ENCODE data around the gene UBE3C.

UBE3C gene

DNA sequence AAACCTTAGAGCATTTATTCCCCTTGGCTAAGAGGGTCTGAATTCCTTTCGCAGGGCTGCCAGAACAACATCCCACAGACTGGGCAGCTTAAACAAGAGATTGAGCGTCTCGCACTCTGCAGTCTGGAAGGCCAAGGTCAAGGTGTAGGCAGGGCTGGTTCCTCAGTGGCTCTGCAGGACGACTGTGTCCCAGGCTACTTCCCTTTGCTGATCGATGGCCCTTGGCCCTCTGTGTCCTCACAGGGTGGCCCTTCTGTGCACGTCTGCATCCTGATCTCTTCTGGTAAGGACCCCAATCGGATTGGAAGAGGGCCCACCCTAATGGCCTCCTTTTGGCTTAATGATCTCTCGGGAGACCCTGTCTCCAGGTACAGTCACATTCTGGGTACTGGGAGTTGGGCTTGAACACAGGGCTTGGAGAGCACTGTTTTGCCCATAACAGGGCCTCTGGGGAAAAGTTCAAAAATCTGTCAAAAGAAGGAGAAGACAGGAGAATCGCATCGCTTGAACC, 162.9 kb downstream of the UBE3C start:
- ChIA-PET CTCF (interaction anchor here (0.7 kb wide), 1 partner anchor 63 kb away, joined by 4 read pairs; no protein-coding TSS in a partner anchor), POLR2A (no interaction called here)
- TF ChIP-seq NFRKB (IDR thresholded peaks at IDR 0.05) (no peak), HDGF (IDR thresholded peaks at IDR 0.05; ENCODE audit: borderline replicate concordance) (no peak), LEF1 (IDR thresholded peaks at IDR 0.05; ENCODE audit: borderline replicate concordance) (no peak), FOXM1 (IDR thresholded peaks at IDR 0.05; ENCODE audit: borderline replicate concordance) (no peak), ARNT (IDR thresholded peaks at IDR 0.05) (no peak), TARDBP (IDR thresholded peaks at IDR 0.05) (no peak), FOXK2 (IDR thresholded peaks at IDR 0.05) (no peak), L3MBTL2 (conservative IDR thresholded peaks at IDR 0.05) (no peak), FOXA1 (IDR thresholded peaks at IDR 0.05) (no peak), CTBP1 (IDR thresholded peaks at IDR 0.05; ENCODE audit: borderline replicate concordance) (no peak)
- DNase-seq (ENCODE audit: extremely low spot score) = no peak

DNA sequence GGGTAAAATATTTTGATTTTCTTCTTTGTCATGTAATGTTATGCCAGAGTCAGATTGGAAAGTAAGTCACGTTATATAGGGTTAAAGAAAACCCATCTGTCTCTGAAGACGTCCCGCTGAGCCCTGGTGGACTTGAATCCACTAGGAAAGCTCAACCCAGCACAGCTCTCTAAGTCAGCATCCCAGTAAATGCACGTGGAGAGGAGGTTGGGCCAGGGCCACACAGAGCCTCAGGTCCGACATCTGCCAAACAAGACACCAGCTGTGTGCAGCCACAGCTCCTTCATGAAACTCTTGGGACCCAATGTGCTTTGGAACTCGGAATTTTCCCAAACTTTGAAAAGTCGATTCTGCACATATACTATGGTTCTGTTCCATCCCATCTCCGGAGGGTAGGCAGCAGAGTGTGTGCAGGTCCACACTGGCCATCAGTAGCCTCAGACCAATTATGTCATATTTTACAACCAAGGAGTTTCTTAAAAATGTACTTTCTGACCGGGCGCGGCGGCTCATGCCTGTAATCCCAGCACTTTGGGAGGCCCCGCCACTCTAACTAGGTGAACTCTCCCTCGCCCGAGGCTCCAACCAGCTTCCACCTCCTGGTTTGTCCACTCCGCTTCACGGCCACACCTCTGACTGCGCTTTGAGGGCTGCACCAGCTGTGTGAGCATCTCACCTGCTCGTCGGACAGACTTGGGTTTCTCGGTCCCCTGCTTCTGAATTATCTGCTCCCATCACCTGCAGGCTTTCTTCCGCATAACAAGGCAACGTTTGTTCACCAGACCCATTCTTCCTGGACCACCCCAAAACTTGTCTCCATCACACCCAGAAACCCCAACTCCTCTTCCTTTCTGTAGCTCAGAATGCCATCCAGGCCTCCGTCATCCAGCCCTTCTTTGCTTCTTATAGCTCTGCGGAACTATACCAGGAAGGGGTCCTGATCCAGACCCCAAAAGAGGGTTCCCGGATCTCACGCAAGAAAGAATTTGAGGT, 168.4 kb downstream of the UBE3C start:
- ChIA-PET CTCF (no interaction called here), POLR2A (no interaction called here)
- DNase-seq (ENCODE audit: extremely low spot score) = no peak

DNA sequence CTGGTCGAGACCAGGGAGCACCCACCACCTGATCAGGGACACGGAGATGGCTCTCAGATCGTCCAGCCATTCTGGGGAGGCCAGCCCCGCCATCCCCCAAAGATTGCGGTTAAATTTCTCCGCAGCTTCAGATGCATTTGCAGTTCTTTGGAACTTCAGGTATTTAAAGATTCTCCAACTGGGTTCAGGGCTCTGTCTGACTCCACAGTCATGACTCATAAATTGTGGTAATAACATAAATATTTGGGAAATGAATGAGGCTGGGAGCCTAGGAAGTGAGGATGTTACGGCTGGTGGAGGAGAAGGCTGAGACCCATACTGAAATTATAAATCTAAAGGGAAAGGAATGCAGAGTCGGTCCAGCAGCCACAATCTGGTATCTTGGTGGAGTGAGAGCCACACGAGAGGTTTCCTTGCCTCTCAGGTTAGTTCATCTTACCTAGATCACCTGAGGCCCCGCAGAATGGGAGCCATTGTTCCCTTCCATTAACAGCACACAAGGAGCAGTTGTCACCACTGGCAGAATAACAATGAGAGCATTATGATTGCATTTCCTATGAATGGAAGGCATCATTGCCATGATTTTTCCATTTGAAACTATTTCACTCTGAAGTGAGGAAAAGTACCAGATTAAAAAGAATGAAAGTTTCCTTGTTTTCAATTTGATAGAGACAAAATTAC, 171.4 kb downstream of the UBE3C start:
- TF ChIP-seq, protein P1, sequence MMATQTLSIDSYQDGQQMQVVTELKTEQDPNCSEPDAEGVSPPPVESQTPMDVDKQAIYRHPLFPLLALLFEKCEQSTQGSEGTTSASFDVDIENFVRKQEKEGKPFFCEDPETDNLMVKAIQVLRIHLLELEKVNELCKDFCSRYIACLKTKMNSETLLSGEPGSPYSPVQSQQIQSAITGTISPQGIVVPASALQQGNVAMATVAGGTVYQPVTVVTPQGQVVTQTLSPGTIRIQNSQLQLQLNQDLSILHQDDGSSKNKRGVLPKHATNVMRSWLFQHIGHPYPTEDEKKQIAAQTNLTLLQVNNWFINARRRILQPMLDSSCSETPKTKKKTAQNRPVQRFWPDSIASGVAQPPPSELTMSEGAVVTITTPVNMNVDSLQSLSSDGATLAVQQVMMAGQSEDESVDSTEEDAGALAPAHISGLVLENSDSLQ (IDR thresholded peaks at IDR 0.05) = no peak
- TF ChIP-seq SUZ12 (IDR thresholded peaks at IDR 0.05) = no peak
- no peak for TF ChIP-seq ARNT (IDR thresholded peaks at IDR 0.05)
- no peak for TF ChIP-seq BHLHE40 (IDR thresholded peaks at IDR 0.05; ENCODE audit: borderline replicate concordance)
- TF ChIP-seq FOXM1 (IDR thresholded peaks at IDR 0.05; ENCODE audit: borderline replicate concordance) = no peak
- TF ChIP-seq FOXA1 (IDR thresholded peaks at IDR 0.05) = no peak
- TF ChIP-seq ELF4 (IDR thresholded peaks at IDR 0.05) = no peak
- no peak for TF ChIP-seq TARDBP (IDR thresholded peaks at IDR 0.05)
- no peak for TF ChIP-seq HDGF (IDR thresholded peaks at IDR 0.05; ENCODE audit: borderline replicate concordance)
- no peak for TF ChIP-seq FOXK2 (IDR thresholded peaks at IDR 0.05)
- no peak for TF ChIP-seq LEF1 (IDR thresholded peaks at IDR 0.05; ENCODE audit: borderline replicate concordance)
- no peak for TF ChIP-seq ZNF384 (IDR thresholded peaks at IDR 0.05)
- no peak for TF ChIP-seq SP1 (IDR thresholded peaks at IDR 0.05)
- TF ChIP-seq NFRKB (IDR thresholded peaks at IDR 0.05) = no peak
- no peak for TF ChIP-seq L3MBTL2 (conservative IDR thresholded peaks at IDR 0.05)
- no peak for TF ChIP-seq CTBP1 (IDR thresholded peaks at IDR 0.05; ENCODE audit: borderline replicate concordance)
- CTCF ChIA-PET = no interaction called here
- POLR2A ChIA-PET = no interaction called here
- no peak for DNase-seq (ENCODE audit: extremely low spot score)

More for the DNA sequence above, 168.4 kb downstream of the UBE3C start:
- TF ChIP-seq FOXK2 (IDR thresholded peaks at IDR 0.05) = no peak
- no peak for TF ChIP-seq TARDBP (IDR thresholded peaks at IDR 0.05)
- no peak for TF ChIP-seq FOXM1 (IDR thresholded peaks at IDR 0.05; ENCODE audit: borderline replicate concordance)
- TF ChIP-seq SUZ12 (IDR thresholded peaks at IDR 0.05) = no peak
- no peak for TF ChIP-seq ZNF384 (IDR thresholded peaks at IDR 0.05)

DNA sequence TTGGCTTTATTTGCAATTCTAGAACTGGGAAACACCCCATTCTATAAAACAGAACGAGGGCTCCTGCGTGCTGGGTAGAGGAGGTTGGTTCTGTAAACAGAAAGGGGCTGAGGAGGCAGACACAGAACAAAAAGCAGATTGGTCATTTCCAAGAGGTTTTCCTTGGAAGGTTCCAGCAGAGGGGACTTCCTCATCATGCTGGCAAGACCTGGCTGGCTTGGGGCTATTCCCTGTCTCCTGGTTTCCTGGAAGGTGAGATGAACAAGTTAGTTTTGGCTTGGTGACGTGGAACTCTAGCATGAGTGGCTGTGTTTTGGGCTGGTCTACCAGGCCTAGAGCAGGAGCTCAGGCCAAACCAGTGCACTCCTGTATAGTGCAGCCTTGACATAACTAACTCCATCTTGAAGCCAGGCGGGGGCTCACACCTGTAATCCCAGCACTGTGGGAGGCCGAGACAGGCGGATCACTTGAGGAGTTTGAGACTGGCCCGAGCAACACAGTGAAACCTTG, 172.0 kb downstream of the UBE3C start:
- TF ChIP-seq FOXM1 (IDR thresholded peaks at IDR 0.05; ENCODE audit: borderline replicate concordance) (no peak), ARNT (IDR thresholded peaks at IDR 0.05) (no peak), BHLHE40 (IDR thresholded peaks at IDR 0.05; ENCODE audit: borderline replicate concordance) (no peak), TARDBP (IDR thresholded peaks at IDR 0.05) (no peak), L3MBTL2 (conservative IDR thresholded peaks at IDR 0.05) (no peak), CTBP1 (IDR thresholded peaks at IDR 0.05; ENCODE audit: borderline replicate concordance) (no peak), ZNF384 (IDR thresholded peaks at IDR 0.05) (no peak), SUZ12 (IDR thresholded peaks at IDR 0.05) (no peak), LEF1 (IDR thresholded peaks at IDR 0.05; ENCODE audit: borderline replicate concordance) (no peak), HDGF (IDR thresholded peaks at IDR 0.05; ENCODE audit: borderline replicate concordance) (no peak), NFRKB (IDR thresholded peaks at IDR 0.05) (no peak), ELF4 (IDR thresholded peaks at IDR 0.05) (no peak), FOXA1 (IDR thresholded peaks at IDR 0.05) (no peak), SP1 (IDR thresholded peaks at IDR 0.05) (no peak)
- TF ChIP-seq, protein P1 (IDR thresholded peaks at IDR 0.05) = no peak
- no peak for DNase-seq (ENCODE audit: extremely low spot score)
- ChIA-PET POLR2A (no interaction called here), CTCF (no interaction called here)

DNA sequence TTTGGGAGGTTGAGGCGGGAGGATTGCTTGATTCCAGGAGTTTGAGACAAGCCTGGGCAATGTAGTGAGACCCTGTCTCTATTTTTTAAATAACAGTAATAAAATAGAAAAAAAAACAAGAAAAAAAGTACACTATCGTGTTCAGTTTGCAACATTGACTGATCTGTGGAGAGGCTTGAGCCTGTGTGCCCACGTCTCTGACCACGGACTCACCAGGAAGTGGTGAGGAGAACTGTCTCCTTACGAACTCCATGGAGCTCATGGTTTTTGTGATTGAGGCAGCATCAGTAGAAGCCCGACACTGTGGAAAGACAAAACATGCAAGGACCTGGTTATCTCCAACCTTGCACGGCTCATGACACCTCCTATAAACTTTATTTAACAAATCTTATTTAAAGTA, 174.2 kb downstream of the UBE3C start:
- no peak for DNase-seq (ENCODE audit: extremely low spot score)
- POLR2A ChIA-PET = no interaction called here
- CTCF ChIA-PET = no interaction called here
- TF ChIP-seq L3MBTL2 (conservative IDR thresholded peaks at IDR 0.05) (no peak), SUZ12 (IDR thresholded peaks at IDR 0.05) (no peak), HDGF (IDR thresholded peaks at IDR 0.05; ENCODE audit: borderline replicate concordance) (no peak), ARNT (IDR thresholded peaks at IDR 0.05) (no peak), LEF1 (IDR thresholded peaks at IDR 0.05; ENCODE audit: borderline replicate concordance) (no peak), ZNF384 (IDR thresholded peaks at IDR 0.05) (no peak), FOXK2 (IDR thresholded peaks at IDR 0.05) (no peak), NFRKB (IDR thresholded peaks at IDR 0.05) (no peak), FOXM1 (IDR thresholded peaks at IDR 0.05; ENCODE audit: borderline replicate concordance) (no peak), TARDBP (IDR thresholded peaks at IDR 0.05) (no peak), FOXA1 (IDR thresholded peaks at IDR 0.05) (no peak), BHLHE40 (IDR thresholded peaks at IDR 0.05; ENCODE audit: borderline replicate concordance) (no peak), ELF4 (IDR thresholded peaks at IDR 0.05) (no peak), SP1 (IDR thresholded peaks at IDR 0.05) (no peak), CTBP1 (IDR thresholded peaks at IDR 0.05; ENCODE audit: borderline replicate concordance) (no peak)
- TF ChIP-seq, protein P1 (IDR thresholded peaks at IDR 0.05) = no peak

All from HEK293T (cell line).